Measurements from ENCODE around the gene PPL. TPM values are rescaled to one million over a fixed set of nuclear protein-coding genes. Genes with fewer than 3 reads are reported as not detected.
A peak's percentile ranks its signal among the peaks of the same experiment; 100 is the strongest.

PPL gene
- total RNA-seq, 1 experiment from 2014 or later = 28.5 TPM

- Mint-ChIP-seq H3K9me3 (no peaks in the 10 kb centered on the region), H3K27me3 (ENCODE audit: low read depth) (peaks cover 13% of the 10 kb centered on the region), H3K27ac (peak overlapping the region; percentile 10), H3K4me3 (peak overlapping the region; percentile 69), H3K36me3 (no peaks in the 10 kb centered on the region), H3K4me1 (peaks cover 20% of the 10 kb centered on the region)
- TF ChIP-seq RORB (CRISPR knock-in tag; IDR thresholded peaks at IDR 0.05) (no peak), ZBTB43 (CRISPR knock-in tag; IDR thresholded peaks at IDR 0.05) (peak; percentile 37), NFYB (CRISPR knock-in tag; conservative IDR thresholded peaks at IDR 0.05; ENCODE audit: low read depth) (peak; percentile 21; the same call in 1 of the 2 replicates), HMGA2 (CRISPR knock-in tag; IDR thresholded peaks at IDR 0.05) (no peak), MXD4 (CRISPR knock-in tag; IDR thresholded peaks at IDR 0.05; ENCODE audit: borderline replicate concordance) (no peak)
- TF ChIP-seq, protein P1, sequence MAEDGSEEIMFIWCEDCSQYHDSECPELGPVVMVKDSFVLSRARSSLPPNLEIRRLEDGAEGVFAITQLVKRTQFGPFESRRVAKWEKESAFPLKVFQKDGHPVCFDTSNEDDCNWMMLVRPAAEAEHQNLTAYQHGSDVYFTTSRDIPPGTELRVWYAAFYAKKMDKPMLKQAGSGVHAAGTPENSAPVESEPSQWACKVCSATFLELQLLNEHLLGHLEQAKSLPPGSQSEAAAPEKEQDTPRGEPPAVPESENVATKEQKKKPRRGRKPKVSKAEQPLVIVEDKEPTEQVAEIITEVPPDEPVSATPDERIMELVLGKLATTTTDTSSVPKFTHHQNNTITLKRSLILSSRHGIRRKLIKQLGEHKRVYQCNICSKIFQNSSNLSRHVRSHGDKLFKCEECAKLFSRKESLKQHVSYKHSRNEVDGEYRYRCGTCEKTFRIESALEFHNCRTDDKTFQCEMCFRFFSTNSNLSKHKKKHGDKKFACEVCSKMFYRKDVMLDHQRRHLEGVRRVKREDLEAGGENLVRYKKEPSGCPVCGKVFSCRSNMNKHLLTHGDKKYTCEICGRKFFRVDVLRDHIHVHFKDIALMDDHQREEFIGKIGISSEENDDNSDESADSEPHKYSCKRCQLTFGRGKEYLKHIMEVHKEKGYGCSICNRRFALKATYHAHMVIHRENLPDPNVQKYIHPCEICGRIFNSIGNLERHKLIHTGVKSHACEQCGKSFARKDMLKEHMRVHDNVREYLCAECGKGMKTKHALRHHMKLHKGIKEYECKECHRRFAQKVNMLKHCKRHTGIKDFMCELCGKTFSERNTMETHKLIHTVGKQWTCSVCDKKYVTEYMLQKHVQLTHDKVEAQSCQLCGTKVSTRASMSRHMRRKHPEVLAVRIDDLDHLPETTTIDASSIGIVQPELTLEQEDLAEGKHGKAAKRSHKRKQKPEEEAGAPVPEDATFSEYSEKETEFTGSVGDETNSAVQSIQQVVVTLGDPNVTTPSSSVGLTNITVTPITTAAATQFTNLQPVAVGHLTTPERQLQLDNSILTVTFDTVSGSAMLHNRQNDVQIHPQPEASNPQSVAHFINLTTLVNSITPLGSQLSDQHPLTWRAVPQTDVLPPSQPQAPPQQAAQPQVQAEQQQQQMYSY (CRISPR knock-in tag; IDR thresholded peaks at IDR 0.05) = no peak
- ChIA-PET CTCF (interaction anchor here (0.5 to 6.0 kb wide), 28 partner anchors 8 to 309 kb away, joined by 3 to 46 read pairs (median 4); partner anchors contain the start of genes ANKS3, DNAAF8, GLYR1 and PPL), POLR2A (interaction anchor here (0.6 to 1.3 kb wide), 6 partner anchors 11 to 156 kb away, joined by 3 to 6 read pairs (median 3); partner anchors contain the start of gene ROGDI)
- DNase-seq (ENCODE audit: low spot score) (no peak), ATAC-seq (no peak)
These were observed 21.8 kb upstream of the PPL start for GRCh38 chr16:4958510-4959438.

- ChIA-PET POLR2A (interaction anchor here (0.6 to 1.3 kb wide), 9 partner anchors 9 to 223 kb away, joined by 3 to 6 read pairs (median 3); partner anchors contain the start of gene DNAAF8), CTCF (interaction anchor here (0.6 to 6.0 kb wide), 34 partner anchors 9 to 340 kb away, joined by 3 to 46 read pairs (median 4); partner anchors contain the start of genes ANKS3, DNAAF8, GLYR1 and PPL)
- Mint-ChIP-seq H3K4me3 (peak within 1 kb of the TSS; percentile 89), H3K4me1 (peaks cover 20% of the 10 kb centered on the region), H3K27ac (peak within 1 kb of the TSS; percentile 87), H3K9me3 (no peaks in the 10 kb centered on the region), H3K36me3 (no peaks in the 10 kb centered on the region), H3K27me3 (ENCODE audit: low read depth) (peaks cover 13% of the 10 kb centered on the region)
- DNase-seq (ENCODE audit: low spot score) (peak; percentile 100), ATAC-seq (peak; percentile 95)
- TF ChIP-seq FOXK1 (CRISPR knock-in tag; IDR thresholded peaks at IDR 0.05) = peak; percentile 83; the same call in 1 of the 2 replicates
- peak; percentile 90 for TF ChIP-seq SP1 (CRISPR knock-in tag; conservative IDR thresholded peaks at IDR 0.05)
- peak; percentile 97; the same call in 1 of the 2 replicates for TF ChIP-seq ZBTB43 (CRISPR knock-in tag; IDR thresholded peaks at IDR 0.05)
- TF ChIP-seq, protein P2, sequence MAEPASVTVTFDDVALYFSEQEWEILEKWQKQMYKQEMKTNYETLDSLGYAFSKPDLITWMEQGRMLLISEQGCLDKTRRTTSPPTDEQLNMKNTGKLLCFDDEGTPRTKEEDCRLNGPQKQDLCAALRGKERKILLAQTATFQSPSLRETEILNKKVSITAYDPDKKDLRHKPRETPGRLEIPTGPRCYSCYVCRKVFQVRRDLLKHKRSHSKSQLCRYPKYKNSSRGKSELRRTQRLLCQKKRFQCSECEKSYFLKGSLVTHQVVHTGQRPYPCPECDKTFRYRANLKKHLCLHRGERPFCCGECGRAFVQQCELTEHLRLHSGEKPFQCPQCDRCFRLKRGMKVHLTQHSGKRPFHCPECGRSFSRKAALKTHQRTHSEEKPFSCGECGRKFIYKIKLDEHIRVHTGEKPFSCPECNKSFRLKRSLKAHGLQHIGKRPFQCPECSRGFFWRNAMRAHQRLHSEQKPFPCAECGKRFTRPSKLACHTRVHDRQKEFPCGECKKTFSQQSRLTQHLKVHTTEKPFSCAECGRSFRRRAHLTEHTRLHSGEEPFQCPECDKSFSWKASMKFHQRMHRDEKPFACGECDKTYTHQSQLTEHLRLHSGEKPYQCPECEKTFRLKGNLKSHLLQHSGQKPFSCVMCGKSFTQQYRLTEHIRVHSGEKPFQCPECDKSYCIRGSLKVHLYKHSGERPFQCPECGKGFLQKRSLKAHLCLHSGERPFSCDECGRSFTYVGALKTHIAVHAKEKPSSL (CRISPR knock-in tag; conservative IDR thresholded peaks at IDR 0.05) = no peak
- no peak for TF ChIP-seq ZMAT4 (CRISPR knock-in tag; IDR thresholded peaks at IDR 0.05)
- no peak for TF ChIP-seq NFATC4 (CRISPR knock-in tag; IDR thresholded peaks at IDR 0.05)
- TF ChIP-seq, protein P3, sequence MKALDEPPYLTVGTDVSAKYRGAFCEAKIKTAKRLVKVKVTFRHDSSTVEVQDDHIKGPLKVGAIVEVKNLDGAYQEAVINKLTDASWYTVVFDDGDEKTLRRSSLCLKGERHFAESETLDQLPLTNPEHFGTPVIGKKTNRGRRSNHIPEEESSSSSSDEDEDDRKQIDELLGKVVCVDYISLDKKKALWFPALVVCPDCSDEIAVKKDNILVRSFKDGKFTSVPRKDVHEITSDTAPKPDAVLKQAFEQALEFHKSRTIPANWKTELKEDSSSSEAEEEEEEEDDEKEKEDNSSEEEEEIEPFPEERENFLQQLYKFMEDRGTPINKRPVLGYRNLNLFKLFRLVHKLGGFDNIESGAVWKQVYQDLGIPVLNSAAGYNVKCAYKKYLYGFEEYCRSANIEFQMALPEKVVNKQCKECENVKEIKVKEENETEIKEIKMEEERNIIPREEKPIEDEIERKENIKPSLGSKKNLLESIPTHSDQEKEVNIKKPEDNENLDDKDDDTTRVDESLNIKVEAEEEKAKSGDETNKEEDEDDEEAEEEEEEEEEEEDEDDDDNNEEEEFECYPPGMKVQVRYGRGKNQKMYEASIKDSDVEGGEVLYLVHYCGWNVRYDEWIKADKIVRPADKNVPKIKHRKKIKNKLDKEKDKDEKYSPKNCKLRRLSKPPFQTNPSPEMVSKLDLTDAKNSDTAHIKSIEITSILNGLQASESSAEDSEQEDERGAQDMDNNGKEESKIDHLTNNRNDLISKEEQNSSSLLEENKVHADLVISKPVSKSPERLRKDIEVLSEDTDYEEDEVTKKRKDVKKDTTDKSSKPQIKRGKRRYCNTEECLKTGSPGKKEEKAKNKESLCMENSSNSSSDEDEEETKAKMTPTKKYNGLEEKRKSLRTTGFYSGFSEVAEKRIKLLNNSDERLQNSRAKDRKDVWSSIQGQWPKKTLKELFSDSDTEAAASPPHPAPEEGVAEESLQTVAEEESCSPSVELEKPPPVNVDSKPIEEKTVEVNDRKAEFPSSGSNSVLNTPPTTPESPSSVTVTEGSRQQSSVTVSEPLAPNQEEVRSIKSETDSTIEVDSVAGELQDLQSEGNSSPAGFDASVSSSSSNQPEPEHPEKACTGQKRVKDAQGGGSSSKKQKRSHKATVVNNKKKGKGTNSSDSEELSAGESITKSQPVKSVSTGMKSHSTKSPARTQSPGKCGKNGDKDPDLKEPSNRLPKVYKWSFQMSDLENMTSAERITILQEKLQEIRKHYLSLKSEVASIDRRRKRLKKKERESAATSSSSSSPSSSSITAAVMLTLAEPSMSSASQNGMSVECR (CRISPR knock-in tag; IDR thresholded peaks at IDR 0.05; ENCODE audit: borderline replicate concordance) = 0 out of 2 replicates have a peak, but pooled peaks have one; percentile 20
- peak; percentile 95 for TF ChIP-seq GTF2I (CRISPR knock-in tag; conservative IDR thresholded peaks at IDR 0.05)
- TF ChIP-seq GABPB1 (CRISPR knock-in tag; IDR thresholded peaks at IDR 0.05) = peak; percentile 43; the same call in 1 of the 2 replicates
- 0 out of 2 replicates have a peak, but pooled peaks have one; percentile 46 for TF ChIP-seq NFE2L1 (CRISPR knock-in tag; IDR thresholded peaks at IDR 0.05)
- no peak for TF ChIP-seq ZNF396 (CRISPR knock-in tag; IDR thresholded peaks at IDR 0.05; ENCODE audit: borderline replicate concordance)
- TF ChIP-seq ETV6 (CRISPR knock-in tag; IDR thresholded peaks at IDR 0.05) = no peak
These were observed 21.0 kb upstream of the PPL start, which contains the start of gene SEC14L5 for GRCh38 chr16:4957720-4958509. Gene SEC14L5 (plus strand): TSS chr16:4958330. CDS start chr16:4959324, 994 bp downstream.
